ENCODE measurements around the gene RAB1B.

RAB1B gene

GRCh38 chr11:66290330-66290621 lies 21.8 kb downstream of the RAB1B start:
- H2AFZ ChIP-seq (ENCODE audit: low read depth, low read length), result no peak overlapping the region
- H3K79me2 ChIP-seq (ENCODE audit: low read length), result peaks cover 21% of the 10 kb centered on the region
- no peaks in the 10 kb centered on the region for H3K9me3 ChIP-seq (ENCODE audit: insufficient read depth, low read length)
- peak overlapping the region; percentile 98 for H3K4me2 ChIP-seq (ENCODE audit: low read length)
- peaks cover 7% of the 10 kb centered on the region for H3K36me3 ChIP-seq (replicated peaks; ENCODE audit: low read depth, low read length)
- H3K27me3 ChIP-seq (ENCODE audit: low read depth, low read length), result no peaks in the 10 kb centered on the region
- TF ChIP-seq EZH2phosphoT487 (IDR thresholded peaks at IDR 0.05; ENCODE audit: low read depth), result no peak
- TF ChIP-seq CTCF (IDR thresholded peaks at IDR 0.05; ENCODE audit: low read depth, low read length), result no peak
- peaks cover 17% of the 10 kb centered on the region for H3K4me1 ChIP-seq (ENCODE audit: low read length)
- peak overlapping the region; percentile 94; the same call in 1 of the 2 replicates for H3K9ac ChIP-seq (ENCODE audit: low read length)
- H4K20me1 ChIP-seq (ENCODE audit: insufficient read depth, low read length), result no peaks in the 10 kb centered on the region
- no peak overlapping the region for H3K27ac ChIP-seq (ENCODE audit: low read length)
- H3K4me3 ChIP-seq (ENCODE audit: low read length), result peak overlapping the region; percentile 89

GRCh38 chr11:66291303-66291705 lies 22.9 kb downstream of the RAB1B start:
- no peak overlapping the region for H3K27ac ChIP-seq (ENCODE audit: low read length)
- H3K4me1 ChIP-seq (ENCODE audit: low read length), result peaks cover 15% of the 10 kb centered on the region
- peaks cover 21% of the 10 kb centered on the region for H3K79me2 ChIP-seq (ENCODE audit: low read length)
- no peaks in the 10 kb centered on the region for H3K36me3 ChIP-seq (replicated peaks; ENCODE audit: low read depth, low read length)
- no peak overlapping the region for H3K4me2 ChIP-seq (ENCODE audit: low read length)
- no peak overlapping the region for H3K4me3 ChIP-seq (ENCODE audit: low read length)
- no peaks in the 10 kb centered on the region for H3K9me3 ChIP-seq (ENCODE audit: insufficient read depth, low read length)
- TF ChIP-seq EZH2phosphoT487 (IDR thresholded peaks at IDR 0.05; ENCODE audit: low read depth), result no peak
- no peak for TF ChIP-seq CTCF (IDR thresholded peaks at IDR 0.05; ENCODE audit: low read depth, low read length)
- H4K20me1 ChIP-seq (ENCODE audit: insufficient read depth, low read length), result no peaks in the 10 kb centered on the region
- H3K9ac ChIP-seq (ENCODE audit: low read length), result no peak overlapping the region
- no peaks in the 10 kb centered on the region for H3K27me3 ChIP-seq (ENCODE audit: low read depth, low read length)
- H2AFZ ChIP-seq (ENCODE audit: low read depth, low read length), result no peak overlapping the region

GRCh38 chr11:66291706-66292542 lies 23.5 kb downstream of the RAB1B start, which contains the start of gene TMEM151A:
Gene TMEM151A (plus strand): TSS chr11:66291894. CDS start chr11:66292014, 120 bp downstream.
- Histone ChIP-seq H4K20me1 (ENCODE audit: insufficient read depth, low read length) (no peaks in the 10 kb centered on the region), H3K79me2 (ENCODE audit: low read length) (peaks cover 21% of the 10 kb centered on the region), H3K4me1 (ENCODE audit: low read length) (peaks cover 15% of the 10 kb centered on the region), H3K4me2 (ENCODE audit: low read length) (no peak within 1 kb of the TSS), H3K36me3 (replicated peaks; ENCODE audit: low read depth, low read length) (no peaks in the 10 kb centered on the region), H3K27me3 (ENCODE audit: low read depth, low read length) (no peaks in the 10 kb centered on the region), H2AFZ (ENCODE audit: low read depth, low read length) (no peak within 1 kb of the TSS), H3K27ac (ENCODE audit: low read length) (no peak within 1 kb of the TSS), H3K9me3 (ENCODE audit: insufficient read depth, low read length) (no peaks in the 10 kb centered on the region), H3K9ac (ENCODE audit: low read length) (no peak within 1 kb of the TSS), H3K4me3 (ENCODE audit: low read length) (no peak within 1 kb of the TSS)
- TF ChIP-seq EZH2phosphoT487 (IDR thresholded peaks at IDR 0.05; ENCODE audit: low read depth) (no peak), CTCF (IDR thresholded peaks at IDR 0.05; ENCODE audit: low read depth, low read length) (no peak)

- no peak overlapping the region for H2AFZ ChIP-seq (ENCODE audit: low read depth, low read length)
- peaks cover 16% of the 10 kb centered on the region for H3K4me1 ChIP-seq (ENCODE audit: low read length)
- H3K9ac ChIP-seq (ENCODE audit: low read length), result no peak overlapping the region
- no peaks in the 10 kb centered on the region for H3K27me3 ChIP-seq (ENCODE audit: low read depth, low read length)
- H3K79me2 ChIP-seq (ENCODE audit: low read length), result peaks cover 18% of the 10 kb centered on the region
- no peak overlapping the region for H3K27ac ChIP-seq (ENCODE audit: low read length)
- H3K9me3 ChIP-seq (ENCODE audit: insufficient read depth, low read length), result no peaks in the 10 kb centered on the region
- H4K20me1 ChIP-seq (ENCODE audit: insufficient read depth, low read length), result no peaks in the 10 kb centered on the region
- H3K4me3 ChIP-seq (ENCODE audit: low read length), result no peak overlapping the region
- no peak for TF ChIP-seq CTCF (IDR thresholded peaks at IDR 0.05; ENCODE audit: low read depth, low read length)
- no peaks in the 10 kb centered on the region for H3K36me3 ChIP-seq (replicated peaks; ENCODE audit: low read depth, low read length)
- H3K4me2 ChIP-seq (ENCODE audit: low read length), result no peak overlapping the region
These were observed 24.3 kb downstream of the RAB1B start for GRCh38 chr11:66292543-66293332.
